Thymus (tissue), 11 donors: ENCODE data around the gene ARPP19. TPM values are rescaled to one million over a fixed set of nuclear protein-coding genes. Genes with fewer than 3 reads are reported as not detected.
A peak's percentile ranks its signal among the peaks of the same experiment; 100 is the strongest.

Source experiments
- DNase-seq, 9 donors: peaks; one replicate each; pipeline ENCODE4 v3.0.0-alpha.2; 2013; ENCODE audit warnings: low spot score in 9 of 9, low read depth in 6 of 9, missing footprints in 1 of 9
- H3K27ac ChIP-seq, 2 donors: one replicate each; pipeline ENCODE4 v1.5.1; 2013; ENCODE audit warnings: control low read depth in 1 of 2, low read depth in 1 of 2, low read length in 1 of 2, mild to moderate bottlenecking in 1 of 2, moderate library complexity in 1 of 2
- H3K27me3 ChIP-seq, 2 donors: one replicate each; pipeline ENCODE4 v1.5.1; 2013; ENCODE audit warnings: low read length in 1 of 2; ENCODE audit not compliant: control insufficient read depth in 2 of 2, insufficient read depth in 1 of 2
- H3K36me3 ChIP-seq, 2 donors: one replicate each; pipeline ENCODE4 v1.5.1; 2013; ENCODE audit warnings: low read length in 1 of 2, mild to moderate bottlenecking in 1 of 2, moderate library complexity in 1 of 2; ENCODE audit not compliant: control insufficient read depth in 2 of 2, insufficient read depth in 2 of 2
- H3K4me1 ChIP-seq, 2 donors: one replicate each; pipeline ENCODE4 v1.5.1; 2013; ENCODE audit warnings: low read length in 2 of 2; ENCODE audit not compliant: control insufficient read depth in 2 of 2, insufficient read depth in 2 of 2
- H3K4me3 ChIP-seq, 2 donors: one replicate each; pipeline ENCODE4 v1.5.1; 2013; ENCODE audit warnings: low read length in 2 of 2, control low read depth in 1 of 2, mild to moderate bottlenecking in 1 of 2
- H3K9me3 ChIP-seq, 2 donors: one replicate each; pipeline ENCODE4 v1.5.1; 2013; ENCODE audit warnings: low read length in 1 of 2, mild to moderate bottlenecking in 1 of 2; ENCODE audit not compliant: control insufficient read depth in 2 of 2, insufficient read depth in 1 of 2
- WGBS: extraction: QIAGEN DNeasy Blood & Tissue Kit; methylation state at CpG from one replicate; pipeline ENCODE4 v1.1.7; 2013; 5-methylcytosine and 5-hydroxymethylcytosine counted together
- polyA plus RNA-seq: library from polyadenylated mRNA; stranded (reverse); fragments of 200-250 nt; gene quantifications from one replicate; pipeline ENCODE4 v1.2.3, GENCODE V29; 2013
- total RNA-seq: library from RNA; stranded (reverse); fragments of 120-200 nt; gene quantifications from one replicate; pipeline ENCODE4 v1.2.4, GENCODE V29; 2013
- donor health status: healthy.

Gene ARPP19
- total and polyA plus RNA-seq, 2 donors = 48.3 to 72.2 TPM

- peaks cover 0 to 31% of the 10 kb centered on the region in 2 donors for H3K27me3 ChIP-seq
- peak in 1 of 9 donors; percentile 2 for DNase-seq
- peaks cover 6 to 11% of the 10 kb centered on the region in 2 donors for H3K4me1 ChIP-seq
- WGBS = 41% methylated on average over 11 of the region's 11 CpGs
- no peaks in the 10 kb centered on the region for H3K9me3 ChIP-seq
- H3K4me3 ChIP-seq = peak overlapping the region in 1 of 2 donors; percentile 82
- H3K36me3 ChIP-seq = no peaks in the 10 kb centered on the region
- no peak overlapping the region for H3K27ac ChIP-seq
Measured at GRCh38 chr15:52529940-52530339, 38.9 kb downstream of the ARPP19 start.

GRCh38 chr15:52529341-52529924 lies 39.4 kb downstream of the ARPP19 start:
- peaks cover 0 to 31% of the 10 kb centered on the region in 2 donors for H3K27me3 ChIP-seq
- no peaks in the 10 kb centered on the region for H3K36me3 ChIP-seq
- WGBS = 2% methylated on average over 28 of the region's 28 CpGs
- DNase-seq = peak in 7 of 9 donors; percentile 6 to 30 (median 16)
- peak overlapping the region in 1 of 2 donors; percentile 81 for H3K27ac ChIP-seq
- H3K4me3 ChIP-seq = peak overlapping the region; percentile 50 to 82
- peaks cover 6 to 11% of the 10 kb centered on the region in 2 donors for H3K4me1 ChIP-seq
- H3K9me3 ChIP-seq = no peaks in the 10 kb centered on the region

GRCh38 chr15:52528564-52529340 lies 40.1 kb downstream of the ARPP19 start, which contains the start of gene MYO5A:
MYO5A (minus strand) TSS chr15:52528880; CDS start chr15:52528806, 74 bp downstream.
- Histone ChIP-seq H3K36me3 (no peaks in the 10 kb centered on the region), H3K4me3 (peak within 1 kb of the TSS; percentile 56 to 82), H3K27me3 (peaks cover 0 to 31% of the 10 kb centered on the region in 2 donors), H3K27ac (peak within 1 kb of the TSS in 1 of 2 donors; percentile 81), H3K4me1 (peaks cover 6 to 11% of the 10 kb centered on the region in 2 donors), H3K9me3 (no peaks in the 10 kb centered on the region)
- peak; percentile 39 to 86 (median 63) for DNase-seq
- under 1% methylated on average over 103 of the region's 103 CpGs for WGBS

- peak overlapping the region in 1 of 2 donors; percentile 78 for H3K27ac ChIP-seq
- H3K36me3 ChIP-seq = no peaks in the 10 kb centered on the region
- H3K9me3 ChIP-seq = no peaks in the 10 kb centered on the region
- whole genome bisulfite sequencing = 4% methylated on average over 32 of the region's 32 CpGs
- peaks cover 0 to 31% of the 10 kb centered on the region in 2 donors for H3K27me3 ChIP-seq
- peak overlapping the region; percentile 56 to 82 for H3K4me3 ChIP-seq
- peaks cover 6 to 11% of the 10 kb centered on the region in 2 donors for H3K4me1 ChIP-seq
- peak in 7 of 9 donors; percentile 7 to 61 (median 23) for DNase-seq
Measured at GRCh38 chr15:52527911-52528563, 40.8 kb downstream of the ARPP19 start.

- peak overlapping the region in 1 of 2 donors; percentile 82 for H3K4me3 ChIP-seq
- no peaks in the 10 kb centered on the region for H3K9me3 ChIP-seq
- no peak overlapping the region for H3K27ac ChIP-seq
- H3K27me3 ChIP-seq = peaks cover 0 to 31% of the 10 kb centered on the region in 2 donors
- peaks cover 6 to 11% of the 10 kb centered on the region in 2 donors for H3K4me1 ChIP-seq
- DNase-seq = no peak
- 95% methylated on average over 7 of the region's 7 CpGs for WGBS
- H3K36me3 ChIP-seq = no peaks in the 10 kb centered on the region
Measured at GRCh38 chr15:52527196-52527910, 41.5 kb downstream of the ARPP19 start.

- Histone ChIP-seq H3K27me3 (peaks cover 0 to 12% of the 10 kb centered on the region in 2 donors), H3K27ac (no peak overlapping the region), H3K4me1 (peaks cover 3 to 8% of the 10 kb centered on the region in 2 donors), H3K36me3 (no peaks in the 10 kb centered on the region), H3K9me3 (no peaks in the 10 kb centered on the region), H3K4me3 (no peak overlapping the region)
- 98% methylated on average over 4 of the region's 4 CpGs for WGBS
- no peak for DNase-seq
Measured at GRCh38 chr15:52524223-52525136, 44.4 kb downstream of the ARPP19 start.

GRCh38 chr15:52523647-52524046 lies 45.2 kb downstream of the ARPP19 start:
- 77% methylated on average over 5 of the region's 5 CpGs for WGBS
- peaks cover 0 to 9% of the 10 kb centered on the region in 2 donors for H3K27me3 ChIP-seq
- peaks cover 0 to 4% of the 10 kb centered on the region in 2 donors for H3K4me1 ChIP-seq
- H3K27ac ChIP-seq = no peak overlapping the region
- no peaks in the 10 kb centered on the region for H3K9me3 ChIP-seq
- no peaks in the 10 kb centered on the region for H3K36me3 ChIP-seq
- no peak overlapping the region for H3K4me3 ChIP-seq
- no peak for DNase-seq

GRCh38 chr15:52523192-52523591 lies 45.6 kb downstream of the ARPP19 start:
- peaks cover 0 to 2% of the 10 kb centered on the region in 2 donors for H3K4me1 ChIP-seq
- H3K36me3 ChIP-seq = no peaks in the 10 kb centered on the region
- 95% methylated on average over 3 of the region's 3 CpGs for WGBS
- H3K4me3 ChIP-seq = no peak overlapping the region
- H3K27me3 ChIP-seq = peaks cover 0 to 6% of the 10 kb centered on the region in 2 donors
- DNase-seq = no peak
- H3K27ac ChIP-seq = no peak overlapping the region
- H3K9me3 ChIP-seq = no peaks in the 10 kb centered on the region
